SW480 (cell line): Measurements from ENCODE around the gene C20orf144.
A peak's percentile ranks its signal among the peaks of the same experiment; 100 is the strongest.

Experiments used
- DNase-seq: peaks from one replicate; pipeline ENCODE4 v3.0.0-alpha.2; 2016; ENCODE audit warnings: low spot score

C20orf144 gene

DNA sequence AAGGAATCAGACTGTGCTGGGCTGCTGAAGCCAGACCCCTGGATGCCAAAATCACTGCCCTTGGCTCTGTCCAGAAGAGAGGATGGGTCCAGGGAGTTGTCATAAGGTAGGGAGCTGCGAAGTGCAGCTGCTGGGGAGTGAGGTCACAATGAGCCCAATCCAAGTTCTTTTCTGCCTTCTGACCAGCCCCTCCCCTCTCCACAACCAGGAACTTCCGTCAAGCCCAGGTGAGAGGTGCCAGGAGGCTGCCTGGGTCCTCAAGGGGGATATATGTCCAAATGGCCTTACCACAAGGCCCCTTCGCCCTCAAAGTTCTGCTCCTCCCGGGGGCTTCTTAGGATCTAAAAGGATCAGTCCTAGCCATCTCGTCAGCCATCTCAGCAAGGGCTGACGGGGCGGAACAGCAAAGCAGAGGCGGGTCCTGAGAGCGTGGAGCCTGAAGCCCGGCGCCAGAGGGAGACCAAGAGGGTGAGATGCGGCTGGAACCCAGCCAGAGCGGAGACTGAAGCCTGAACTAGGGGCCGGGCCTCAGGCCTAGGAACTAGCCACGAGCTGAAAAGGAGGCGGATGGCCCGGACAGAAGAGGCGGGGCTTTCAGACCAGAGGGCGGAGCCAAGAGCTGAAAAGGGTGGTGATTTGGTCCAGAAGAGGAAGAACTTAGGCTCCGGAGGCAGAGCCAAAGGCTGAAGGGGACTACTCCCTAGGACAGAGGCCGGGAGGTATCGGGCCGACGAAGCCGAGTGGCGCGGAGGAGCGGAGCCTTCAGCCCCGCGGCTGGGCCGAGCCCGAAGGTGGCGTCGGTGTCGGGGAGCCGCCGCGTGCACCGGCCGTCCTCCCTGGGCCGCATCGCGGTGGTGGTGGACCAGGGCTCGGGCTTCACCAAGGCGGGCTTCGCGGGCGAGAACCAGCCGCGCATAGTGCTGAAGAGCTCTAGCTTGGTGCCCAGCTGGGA lies 4.4 kb downstream of the C20orf144 start, which contains the start of gene ACTL10:
TSS of gene ACTL10 (plus strand) at position 651 of the 952 bp plus-strand sequence. CDS start 555 bp downstream, outside the sequence.
- peak; percentile 100 for DNase-seq

DNA sequence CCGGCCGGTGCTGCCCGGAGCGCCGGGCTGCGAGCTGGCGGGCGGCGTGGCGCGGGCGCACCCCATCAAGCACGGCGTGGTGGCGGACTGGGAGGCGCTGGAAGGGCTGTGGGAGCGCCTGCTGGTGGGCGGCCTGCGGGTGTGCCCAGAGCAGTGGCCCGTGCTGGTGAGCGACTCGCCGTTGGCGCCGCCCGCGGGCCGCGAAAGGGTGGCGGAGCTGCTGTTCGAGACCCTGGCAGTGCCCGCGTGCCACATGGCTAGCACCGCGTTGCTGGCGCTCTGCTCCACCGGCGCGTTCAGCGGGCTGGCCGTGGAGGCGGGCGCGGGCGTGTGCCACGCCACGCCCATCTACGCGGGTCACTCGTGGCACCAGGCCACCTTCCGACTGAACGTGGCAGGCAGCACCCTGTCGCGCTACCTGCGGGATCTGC lies 5.1 kb downstream of the C20orf144 start:
- peak; percentile 81 for DNase-seq

DNA sequence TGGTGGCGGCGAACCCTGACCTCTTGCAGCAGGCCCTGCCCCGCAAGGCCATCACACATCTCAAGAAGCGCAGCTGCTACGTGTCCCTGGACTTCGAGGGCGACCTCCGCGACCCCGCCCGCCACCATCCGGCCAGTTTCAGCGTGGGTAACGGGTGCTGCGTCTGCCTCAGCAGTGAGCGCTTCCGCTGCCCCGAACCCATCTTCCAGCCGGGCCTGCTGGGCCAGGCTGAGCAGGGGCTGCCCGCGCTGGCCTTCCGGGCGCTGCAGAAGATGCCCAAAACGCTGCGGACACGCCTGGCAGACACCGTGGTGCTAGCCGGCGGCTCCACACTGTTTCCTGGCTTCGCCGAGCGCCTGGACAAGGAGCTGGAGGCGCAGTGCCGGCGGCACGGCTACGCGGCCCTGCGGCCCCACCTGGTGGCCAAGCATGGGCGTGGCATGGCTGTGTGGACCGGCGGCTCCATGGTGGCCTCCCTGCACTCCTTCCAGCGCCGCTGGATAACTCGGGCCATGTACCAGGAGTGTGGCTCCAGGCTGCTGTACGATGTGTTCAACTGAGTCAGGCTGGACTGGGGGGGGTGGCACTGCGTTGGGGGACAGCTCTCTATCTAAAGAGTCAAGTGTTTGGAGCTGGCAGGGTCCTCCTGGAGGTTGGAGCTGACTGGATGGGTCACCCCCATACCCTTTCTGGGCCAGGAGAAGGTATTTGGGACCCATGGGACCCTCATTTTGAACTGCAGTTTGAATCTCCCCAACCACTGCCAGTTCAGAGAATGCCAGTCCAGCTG lies 5.7 kb downstream of the C20orf144 start:
- DNase-seq: peak; percentile 92

DNA sequence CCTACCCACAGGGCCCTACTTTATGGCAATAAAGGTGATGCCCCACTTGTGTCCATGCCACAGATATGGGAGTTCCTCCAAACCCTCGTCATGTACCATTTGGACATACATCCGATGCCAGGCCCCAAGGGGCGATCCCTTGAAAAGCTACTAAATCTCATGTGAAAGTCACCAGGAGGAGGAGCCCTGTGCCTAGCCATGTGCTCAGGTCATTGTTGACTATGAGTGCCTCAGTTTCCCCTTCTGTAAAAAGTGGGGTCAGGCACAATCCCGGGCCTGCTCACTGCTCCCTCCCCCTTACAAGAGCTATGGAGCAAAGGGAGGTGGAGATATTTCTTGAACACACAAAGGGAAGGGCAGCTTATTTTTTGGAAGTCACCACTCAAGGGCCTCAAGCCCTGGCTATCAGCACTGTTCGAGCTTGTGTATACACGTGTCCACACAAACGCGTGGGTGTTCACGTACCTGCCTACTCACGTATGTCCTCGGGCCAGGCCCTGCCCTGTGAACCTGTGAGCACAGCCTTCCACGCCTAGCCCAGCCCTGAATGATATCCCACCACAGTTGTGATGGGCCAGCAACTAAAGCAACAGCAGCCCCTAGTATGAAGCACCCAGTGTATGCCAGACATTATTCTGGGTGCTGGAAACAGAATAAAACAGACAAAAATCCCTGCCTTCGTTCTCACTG lies 6.5 kb downstream of the C20orf144 start:
- DNase-seq: no peak

DNA sequence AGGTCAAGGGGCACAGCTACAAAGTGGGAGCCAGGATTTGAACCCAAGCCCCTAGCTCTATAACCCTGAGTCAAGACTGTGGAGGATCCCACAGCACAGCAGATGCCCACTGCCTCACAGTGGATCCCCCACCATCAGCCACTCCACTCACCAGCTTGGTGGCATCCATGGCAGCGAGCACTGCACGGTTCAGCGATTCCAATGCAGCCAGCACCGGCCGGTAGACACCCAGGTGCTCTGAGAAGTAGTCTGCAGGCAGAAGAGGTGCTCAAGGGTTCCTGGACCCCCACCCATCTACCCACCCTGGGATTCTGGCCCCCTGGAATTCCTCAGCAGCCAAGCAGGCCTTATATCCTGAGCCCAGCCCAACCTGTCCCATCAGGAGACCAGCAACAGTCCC lies 7.1 kb downstream of the C20orf144 start:
- no peak for DNase-seq

DNA sequence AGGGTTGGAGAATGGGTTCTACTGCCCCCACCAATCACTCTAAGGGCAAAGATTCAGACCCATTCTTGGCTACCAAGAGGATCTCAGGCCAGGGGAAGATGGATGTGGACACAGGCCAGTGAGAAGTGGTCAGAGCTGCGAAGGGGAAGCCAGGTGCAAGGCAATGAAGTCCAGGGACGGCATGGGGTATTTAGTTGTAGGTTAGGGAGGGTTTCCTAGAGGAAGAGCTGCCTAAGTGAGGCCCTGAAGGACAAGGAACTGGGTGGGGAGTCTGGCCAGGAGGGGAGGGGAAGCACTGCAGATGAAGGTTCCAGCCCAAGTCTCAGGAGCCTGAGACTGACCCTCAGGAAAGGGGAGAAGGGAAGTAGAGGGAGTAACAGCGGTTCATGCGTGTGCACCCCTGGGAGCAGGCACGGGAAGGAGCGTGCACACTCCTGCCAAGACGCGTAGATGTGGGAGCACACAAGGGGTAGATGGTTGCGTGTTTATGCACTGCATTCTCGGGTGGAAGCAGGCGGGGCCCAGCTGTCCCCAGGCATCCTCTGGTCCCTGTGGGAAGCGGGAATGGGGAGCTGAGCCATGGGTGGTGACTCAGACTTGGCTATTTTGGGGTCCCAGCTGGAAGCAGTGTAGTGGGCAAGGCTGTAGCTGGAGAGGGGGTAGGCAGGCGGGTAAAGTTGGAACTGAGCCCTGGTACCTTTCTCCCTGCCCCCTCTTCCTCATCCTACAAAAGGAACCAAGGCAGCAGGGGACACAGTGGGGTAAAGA lies 7.9 kb downstream of the C20orf144 start:
- no peak for DNase-seq

DNA sequence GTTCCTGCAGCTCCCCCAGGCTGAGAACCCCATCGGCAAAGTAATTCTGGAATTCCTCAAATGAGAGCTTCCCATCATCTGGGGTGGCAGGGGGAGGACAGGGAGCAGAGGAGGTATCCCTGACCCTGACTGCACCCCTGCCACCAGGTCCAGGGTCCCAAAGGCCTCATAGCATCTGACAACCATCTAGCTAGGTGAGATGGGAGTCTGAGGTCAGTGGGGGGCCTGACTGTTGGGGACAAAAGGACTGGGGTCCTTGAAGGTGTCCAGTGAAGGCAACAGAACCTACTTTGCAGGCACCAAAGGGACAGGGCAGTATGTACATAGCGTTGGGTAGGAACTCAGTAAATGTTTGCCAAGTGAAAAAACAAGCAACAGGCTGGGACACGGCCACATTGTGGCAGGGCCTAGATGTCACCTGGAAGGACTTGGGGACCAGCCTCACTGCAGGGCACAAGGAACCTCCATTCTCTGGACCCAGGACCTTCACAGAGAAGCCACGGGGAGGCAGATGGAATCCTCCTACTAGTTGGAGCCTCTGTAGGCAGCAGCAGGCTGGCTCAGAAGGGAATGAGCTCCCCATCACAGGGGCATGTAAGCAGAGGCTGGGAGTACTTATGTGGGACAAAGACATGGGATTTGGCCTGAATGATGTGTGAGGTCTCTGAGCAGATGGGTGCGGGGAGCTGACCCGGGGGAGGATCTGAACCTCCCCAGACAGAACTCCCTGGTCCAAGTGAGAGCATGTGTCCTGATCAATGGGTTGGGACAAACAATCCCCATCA lies 8.8 kb downstream of the C20orf144 start:
- no peak for DNase-seq

DNA sequence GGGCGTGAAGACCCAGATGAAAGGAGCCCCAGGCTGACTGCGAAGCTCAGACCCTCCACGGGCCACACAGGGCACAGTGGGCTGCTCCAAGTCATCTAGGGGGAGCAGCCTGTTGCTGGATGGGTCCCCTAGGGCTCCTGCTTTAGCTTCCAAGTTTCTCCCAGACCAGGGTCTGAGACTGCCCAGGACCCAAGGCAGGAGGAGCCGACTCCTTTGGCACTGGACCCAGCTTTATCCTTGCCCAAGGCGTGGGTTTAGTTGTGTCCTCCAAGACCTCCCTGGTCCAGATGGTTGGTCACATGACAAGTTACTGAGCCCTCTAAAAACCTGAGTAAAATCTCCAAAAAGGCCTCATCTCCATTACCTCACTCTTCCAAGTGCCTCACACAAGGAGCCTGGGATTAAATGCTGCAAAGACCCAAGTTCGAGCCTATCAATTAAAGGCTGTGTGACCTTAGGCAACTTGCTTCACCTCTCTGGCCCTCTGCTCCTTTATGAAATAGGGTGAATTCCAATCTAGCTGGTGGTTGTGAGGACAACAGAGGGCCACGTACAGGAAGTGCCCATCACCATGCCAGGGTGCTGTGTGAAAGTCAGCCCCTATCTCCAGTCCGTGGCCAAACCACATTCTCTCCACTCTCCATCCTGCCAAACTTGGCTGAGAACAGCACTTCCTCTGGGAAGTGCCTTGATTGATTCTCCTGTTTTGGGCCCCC lies 9.6 kb downstream of the C20orf144 start:
- no peak for DNase-seq

DNA sequence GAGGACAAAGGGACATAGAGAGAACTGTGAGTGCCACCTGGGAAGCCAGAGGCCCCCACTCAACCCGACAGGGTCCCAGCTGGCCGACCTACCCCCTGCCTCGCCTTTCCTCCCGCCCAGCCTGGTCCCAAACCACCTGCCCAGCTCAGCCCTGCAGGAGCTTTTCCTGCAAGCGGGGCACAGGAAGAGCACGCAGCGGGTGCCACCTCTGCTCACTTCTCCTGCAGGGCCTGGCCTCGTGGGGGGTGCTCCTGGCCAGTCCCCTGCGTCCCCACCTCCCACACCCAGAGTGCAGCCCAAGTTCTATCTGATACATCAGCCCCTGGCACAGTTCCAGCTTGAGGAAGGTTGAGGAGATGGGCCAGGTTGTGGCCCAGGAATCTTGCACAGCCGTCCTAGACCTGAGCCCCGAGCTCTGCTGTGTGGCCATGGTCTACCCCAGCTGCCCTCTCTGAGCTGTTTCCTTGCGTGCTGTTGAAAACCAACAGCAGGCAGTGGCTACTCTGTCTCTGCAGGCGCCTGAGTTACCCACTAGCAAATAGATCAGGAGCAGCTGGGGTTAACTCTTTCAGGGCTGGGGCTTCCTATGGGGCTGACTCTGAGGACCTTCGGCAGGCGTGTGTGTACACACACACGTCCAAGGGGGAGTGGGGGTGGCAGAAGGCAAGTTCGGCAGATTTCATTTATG lies 10.4 kb downstream of the C20orf144 start:
- DNase-seq: no peak

DNA sequence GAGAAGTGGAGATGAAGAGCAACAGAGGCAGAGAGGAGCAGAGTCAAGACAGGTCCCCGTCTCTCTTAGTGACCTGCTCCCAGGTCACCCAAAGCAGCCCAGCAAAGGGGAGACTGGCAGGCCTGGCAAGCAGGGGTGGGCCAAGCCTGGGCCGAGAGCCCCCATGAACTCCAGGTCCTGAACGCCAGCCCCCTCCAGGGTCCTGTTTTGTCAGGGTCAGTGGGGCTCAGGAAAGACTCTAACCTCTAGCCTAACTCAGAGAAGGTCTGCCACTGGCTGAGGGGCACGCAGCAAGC lies 10.9 kb downstream of the C20orf144 start:
- DNase-seq: no peak

DNA sequence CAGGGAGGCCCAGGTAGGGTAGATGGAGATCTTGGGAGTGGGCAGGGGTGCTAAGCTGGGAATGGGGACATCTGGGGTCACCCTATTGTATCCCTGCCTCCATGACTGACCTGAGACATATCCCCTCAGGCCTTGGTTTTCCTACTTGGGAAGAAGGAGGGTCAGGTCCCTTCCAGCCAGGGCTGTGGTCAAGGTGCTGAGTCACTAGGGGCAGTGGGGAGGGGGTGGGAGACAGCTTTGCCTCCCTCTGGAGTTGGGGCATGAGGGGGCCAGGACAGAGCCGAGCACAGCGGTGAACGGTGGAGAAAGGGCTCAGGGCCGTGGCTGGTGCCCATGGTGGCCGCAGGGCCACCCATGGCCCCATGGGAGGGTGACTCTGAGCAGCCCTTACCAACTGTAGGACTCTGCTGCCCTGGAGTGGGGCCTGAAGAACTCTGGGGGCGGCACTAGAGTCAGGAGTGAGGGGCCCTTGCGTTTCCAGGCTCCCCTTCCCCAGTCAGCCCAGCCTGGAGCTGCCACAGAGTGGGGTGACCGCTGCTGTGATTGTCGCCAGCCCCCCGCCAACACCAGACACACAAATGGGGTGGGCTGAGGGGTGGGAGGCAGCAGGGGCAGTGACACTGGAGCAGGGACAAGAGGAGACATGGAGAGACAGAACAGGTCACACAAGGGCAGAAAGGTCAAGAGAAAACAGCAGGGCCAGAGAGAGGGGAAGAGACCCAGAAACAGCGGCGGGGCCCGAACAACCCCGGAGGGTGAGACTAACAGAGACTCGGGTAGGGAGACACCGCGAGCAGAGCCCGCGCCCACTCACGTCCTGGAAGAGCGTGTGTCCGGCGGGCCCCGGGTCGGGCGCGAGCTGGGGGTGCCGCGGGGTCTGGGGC lies 11.5 kb downstream of the C20orf144 start:
- no peak for DNase-seq

DNA sequence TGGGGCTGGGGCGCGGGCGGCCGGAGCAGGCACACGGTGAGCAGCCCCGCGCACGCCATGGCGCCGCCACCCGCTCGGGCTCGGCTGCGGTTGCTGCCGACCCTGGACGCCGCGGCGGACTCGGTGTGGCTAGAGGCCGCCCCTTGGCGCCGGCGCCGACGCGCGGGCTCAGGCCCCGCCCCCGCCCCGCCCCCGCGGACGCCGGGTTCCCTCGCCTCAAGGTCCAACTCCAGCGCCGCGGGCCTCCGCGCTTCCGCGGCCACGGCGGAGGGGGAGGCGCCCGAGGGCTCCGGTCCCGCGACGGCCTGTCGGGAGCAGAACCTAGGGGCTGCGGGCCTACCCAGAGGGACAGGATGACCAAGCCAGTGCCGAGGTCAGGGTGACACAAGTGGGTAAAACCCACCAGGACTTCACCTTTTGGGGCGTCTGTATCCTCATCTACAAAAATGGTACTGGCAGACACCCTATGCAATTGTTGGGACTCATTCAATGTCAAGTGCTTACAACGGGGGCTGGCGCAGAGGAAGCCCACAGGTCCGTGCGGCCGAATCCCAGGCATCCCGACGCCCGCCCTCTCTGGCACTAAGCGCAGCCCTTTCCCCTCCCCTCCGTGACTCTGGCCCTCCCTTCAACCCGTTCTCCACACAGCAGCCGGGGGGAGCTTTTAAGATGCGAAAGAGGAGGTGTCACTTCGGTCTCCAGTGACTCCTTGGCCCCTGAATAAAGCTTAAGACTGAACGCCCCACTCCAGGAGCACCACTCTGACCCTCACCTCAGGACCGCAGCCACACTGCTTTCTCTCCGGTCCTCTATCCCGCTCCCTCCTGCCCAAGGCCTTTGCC lies 12.4 kb downstream of the C20orf144 start, which contains the start of gene NECAB3:
TSS of gene NECAB3 (minus strand) at position 135 of the 842 bp plus-strand sequence. CDS start at position 59, 76 bp downstream.
- peak; percentile 80 for DNase-seq

DNA sequence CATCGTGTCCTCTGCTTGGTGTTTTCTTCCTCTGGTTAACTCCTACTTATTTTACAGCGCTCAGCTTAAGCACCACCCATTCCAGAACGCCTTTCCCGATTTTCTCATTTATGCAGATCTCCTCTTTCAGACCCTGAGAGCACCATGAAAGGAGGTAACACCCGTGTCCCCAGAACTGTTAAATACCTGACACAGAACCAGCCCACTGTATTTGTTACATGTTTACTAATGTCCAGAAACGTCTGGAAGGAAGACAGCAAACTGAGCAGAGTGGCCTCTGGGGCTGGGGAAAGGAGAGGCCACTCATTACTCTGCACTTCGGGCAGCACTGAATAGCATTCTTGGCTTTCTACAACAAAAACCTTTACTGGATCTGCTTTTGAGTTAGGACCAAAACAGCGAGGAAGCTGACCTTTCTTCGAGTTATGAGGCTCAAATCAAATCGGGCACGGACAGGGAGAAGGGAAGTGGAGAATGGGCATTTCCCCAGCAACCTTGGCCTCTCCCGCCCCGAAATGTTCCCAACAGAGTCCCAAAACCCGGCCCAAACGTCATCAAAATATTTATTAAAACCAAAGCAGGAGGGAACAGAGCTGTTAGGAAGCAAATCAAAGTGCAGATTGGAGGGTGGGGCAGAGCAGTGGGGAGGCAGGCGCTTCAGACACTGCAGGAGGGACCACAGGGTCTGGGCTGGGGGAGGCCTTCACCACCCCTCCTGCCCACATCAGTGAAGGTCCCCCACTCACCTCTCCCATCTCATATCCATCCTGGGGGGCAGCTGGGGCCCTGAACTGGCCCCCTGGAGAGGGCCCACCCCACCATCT lies 13.2 kb downstream of the C20orf144 start:
- no peak for DNase-seq

DNA sequence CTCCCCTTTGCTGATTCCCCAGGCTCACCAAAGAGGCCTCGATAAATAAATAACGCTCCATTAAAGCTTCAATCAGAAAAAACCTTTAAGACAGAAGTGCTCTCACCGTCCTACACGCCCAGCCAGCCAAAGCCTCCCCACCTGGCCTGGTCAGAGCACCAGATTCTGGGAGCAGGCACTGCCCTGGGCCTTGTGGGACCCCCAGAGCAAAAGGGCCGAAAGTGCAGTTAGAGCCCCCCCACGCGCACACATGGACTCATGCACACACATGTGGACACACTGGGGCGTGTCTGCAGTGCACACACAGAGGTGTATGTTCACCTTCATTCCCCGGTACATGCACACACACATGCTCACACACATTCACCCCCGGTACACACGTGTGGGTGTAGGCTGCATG lies 14.0 kb downstream of the C20orf144 start:
- DNase-seq: no peak

DNA sequence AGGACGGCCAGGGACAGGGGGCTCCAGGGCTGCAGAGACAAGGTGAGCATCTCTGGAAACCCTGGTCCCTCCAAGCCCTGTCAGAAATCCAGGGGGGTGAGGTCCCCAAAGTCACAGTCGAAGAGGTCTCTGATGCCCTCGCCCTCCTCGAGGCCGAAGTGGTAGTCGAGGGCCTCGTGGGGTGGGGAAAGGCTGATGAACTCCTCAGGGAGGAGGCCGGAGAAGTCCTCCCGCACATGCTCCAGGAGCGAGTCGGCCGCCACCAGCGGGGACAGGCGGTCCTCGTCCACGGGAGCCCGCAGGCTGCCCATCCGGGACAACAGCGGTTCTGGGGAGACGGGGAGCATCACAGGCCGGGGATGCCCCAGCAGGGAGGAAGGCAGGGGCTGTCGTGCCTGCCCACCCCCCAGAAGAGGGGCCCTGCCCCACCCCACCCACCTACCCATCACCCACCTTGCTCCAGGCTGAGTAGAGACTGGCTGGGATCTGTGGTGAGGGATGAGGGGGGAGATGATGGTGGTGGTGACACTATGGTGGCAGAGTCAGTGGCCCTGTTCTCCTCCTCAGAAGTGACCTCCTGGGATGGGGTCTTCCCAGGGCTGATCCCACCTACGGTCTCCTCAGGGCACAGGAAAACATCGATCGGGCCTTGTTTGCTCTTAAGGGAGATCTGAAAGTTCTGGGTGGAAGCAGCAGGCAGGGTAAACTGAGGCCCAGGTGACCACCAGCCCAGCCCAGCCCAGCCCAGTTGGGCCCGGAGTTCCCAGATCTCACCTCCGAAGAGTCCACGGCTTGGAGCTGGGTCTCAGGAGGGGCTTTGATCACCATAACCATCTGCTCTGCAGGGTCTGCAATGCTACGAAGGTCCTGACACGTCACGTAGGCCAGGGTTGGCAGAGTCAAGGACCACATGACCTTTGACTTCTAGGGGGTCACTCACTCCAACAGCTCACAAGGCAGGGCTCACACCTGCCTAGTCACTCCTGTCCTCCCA lies 14.8 kb downstream of the C20orf144 start:
- DNase-seq: no peak
